Stimulated activated CD8-positive, alpha-beta memory T cell treated with anti-CD3 and anti-CD28 coated beads, Interleukin-12 subunit alpha, Interleukin-12 subunit beta, amount 100 ng/mL, for 24 hours (primary cell): Measurements from ENCODE around the gene MICALL2.
"Not testable (repeated sequence)": the region's sequence is repeated elsewhere in the genome, so short reads cannot be mapped to it uniquely, and the experiment has no call there.

Experiments used
- DNase-seq: peaks from one replicate; pipeline ENCODE4 v3.0.0-alpha.2; 2020; ENCODE audit errors: extremely low read depth

MICALL2 gene

DNA sequence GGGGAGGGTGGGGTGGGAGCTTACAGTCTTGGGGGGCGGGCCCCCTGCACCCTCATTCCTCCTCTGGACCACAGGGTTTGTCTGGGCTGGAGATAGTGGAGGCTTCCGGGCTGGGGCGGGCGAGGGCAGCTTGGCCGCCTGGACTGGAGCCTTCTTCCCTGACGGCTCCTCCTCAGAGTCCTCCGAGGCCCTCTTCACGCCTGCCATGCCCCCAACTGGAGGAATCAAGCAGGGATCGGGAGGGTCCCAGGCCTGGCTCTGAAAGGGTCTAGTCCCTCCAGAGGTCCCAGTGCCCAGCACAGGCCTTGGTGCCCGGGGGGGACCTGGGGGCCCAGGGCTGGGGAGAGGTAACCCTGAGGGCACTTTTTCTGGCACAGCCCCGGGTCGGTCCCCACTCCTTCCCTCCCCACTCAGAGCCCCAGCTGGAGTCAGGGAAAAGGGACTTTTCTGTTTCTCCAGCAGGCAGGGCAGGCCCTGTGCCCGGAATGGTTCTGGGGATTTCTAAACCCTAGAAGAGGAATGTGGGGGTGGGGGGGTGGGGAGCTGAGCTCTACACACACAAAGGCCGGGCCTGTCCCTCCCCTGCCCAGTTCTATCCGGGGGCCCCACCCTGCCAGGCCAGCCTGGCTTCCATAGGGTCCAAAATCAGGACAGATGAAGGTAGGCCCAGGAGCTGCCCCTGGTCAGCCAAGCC lies 11.6 kb downstream of the MICALL2 start:
- DNase-seq: no peak

DNA sequence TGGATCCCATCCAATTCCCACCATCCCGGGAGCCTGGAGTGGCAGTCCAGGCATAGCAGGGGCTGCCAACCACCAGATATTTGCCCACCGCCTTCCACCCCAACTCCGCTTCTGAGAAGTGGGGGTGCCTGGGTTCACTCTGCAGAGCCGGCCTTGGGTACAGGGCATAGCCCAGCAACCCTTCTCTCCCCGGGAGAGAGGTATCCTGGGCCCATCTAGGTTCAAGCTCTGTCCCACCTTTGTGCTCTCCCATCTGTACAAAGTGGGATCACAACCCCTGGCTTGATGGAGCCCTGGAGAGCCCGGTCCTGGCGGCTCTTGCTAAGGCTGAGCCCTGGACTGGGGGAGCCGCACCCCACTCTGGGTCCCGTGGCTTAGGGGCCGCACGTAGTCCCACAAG lies 12.2 kb downstream of the MICALL2 start:
- DNase-seq: no peak

DNA sequence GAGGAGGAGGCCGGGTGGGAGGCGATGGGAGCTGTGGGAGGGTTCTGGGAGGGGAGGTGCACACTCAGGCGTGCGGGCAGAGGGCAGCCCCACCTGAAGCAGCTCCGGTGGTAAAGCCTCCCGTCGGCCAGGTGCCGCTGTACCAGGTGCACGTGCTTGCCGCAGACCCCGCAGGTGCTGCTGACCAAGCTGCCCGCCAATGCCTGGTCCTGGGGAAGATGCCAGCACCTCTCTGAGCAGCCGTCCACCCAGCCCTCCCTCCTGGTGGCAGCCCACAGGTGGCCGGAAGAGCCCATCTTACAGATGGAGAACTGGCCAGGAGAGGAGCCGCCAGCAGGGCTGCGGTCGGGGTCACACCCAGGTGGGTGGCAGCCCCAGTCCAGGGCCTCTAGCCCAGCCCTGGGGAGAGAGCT lies 12.6 kb downstream of the MICALL2 start:
- no peak for DNase-seq

DNA sequence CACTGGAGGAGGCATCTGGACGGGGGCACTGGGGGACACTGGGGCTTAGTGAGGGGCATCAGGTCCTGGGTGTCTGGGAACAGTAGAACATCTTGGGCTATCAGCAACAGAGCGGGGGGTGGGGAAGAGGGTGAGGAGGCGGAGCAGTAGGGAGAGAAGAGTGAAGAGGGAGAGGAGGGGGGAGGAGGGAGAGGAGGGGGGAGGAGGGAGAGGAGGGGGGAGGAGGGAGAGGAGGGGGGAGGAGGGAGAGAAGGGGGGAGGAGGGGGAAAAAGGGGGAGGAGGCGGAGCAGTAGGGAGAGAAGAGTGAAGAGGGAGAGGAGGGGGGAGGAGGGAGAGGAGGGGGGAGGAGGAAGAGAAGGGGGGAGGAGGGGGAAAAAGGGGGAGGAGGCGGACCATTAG lies 13.2 kb downstream of the MICALL2 start:
- not testable (repeated sequence) for DNase-seq

DNA sequence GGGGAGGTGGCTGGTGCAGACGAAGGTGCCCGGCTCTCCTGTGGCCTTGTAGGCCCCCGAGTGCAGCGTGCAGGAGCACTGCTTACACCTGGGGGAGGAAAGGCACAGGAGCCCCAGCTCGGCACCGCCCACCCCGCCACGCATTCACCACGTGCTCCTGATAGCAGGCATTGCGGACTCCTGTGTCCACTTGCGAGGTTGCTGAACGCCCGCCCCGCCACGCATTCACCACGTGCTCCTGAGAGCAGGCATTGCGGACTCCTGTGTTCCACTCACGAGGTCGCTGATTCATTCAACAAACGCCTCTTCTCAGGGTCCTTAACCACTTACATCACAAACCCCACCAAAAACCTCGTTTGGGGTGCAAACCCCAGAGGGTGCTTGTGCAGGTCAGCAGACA lies 13.9 kb downstream of the MICALL2 start:
- no peak for DNase-seq

DNA sequence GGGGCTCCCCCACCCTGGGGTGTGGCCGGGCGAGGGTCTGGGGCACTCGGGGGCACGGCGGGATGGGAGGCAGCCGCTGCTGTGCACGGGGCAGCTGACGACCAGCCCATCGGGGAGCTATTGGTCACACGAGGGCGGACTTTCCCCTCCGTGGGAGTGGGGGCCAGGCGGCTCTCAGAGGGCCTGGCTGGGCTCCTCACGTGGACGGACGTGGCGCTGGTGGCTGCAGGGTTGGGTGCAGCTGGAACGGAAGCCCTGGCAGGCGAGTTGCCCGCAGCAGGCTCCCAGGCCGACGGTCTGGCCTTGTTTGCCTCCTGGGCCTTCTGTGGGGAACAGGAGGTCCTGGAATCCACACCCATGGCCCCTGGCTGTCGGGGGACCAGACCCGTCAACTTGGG lies 14.3 kb downstream of the MICALL2 start:
- no peak for DNase-seq

DNA sequence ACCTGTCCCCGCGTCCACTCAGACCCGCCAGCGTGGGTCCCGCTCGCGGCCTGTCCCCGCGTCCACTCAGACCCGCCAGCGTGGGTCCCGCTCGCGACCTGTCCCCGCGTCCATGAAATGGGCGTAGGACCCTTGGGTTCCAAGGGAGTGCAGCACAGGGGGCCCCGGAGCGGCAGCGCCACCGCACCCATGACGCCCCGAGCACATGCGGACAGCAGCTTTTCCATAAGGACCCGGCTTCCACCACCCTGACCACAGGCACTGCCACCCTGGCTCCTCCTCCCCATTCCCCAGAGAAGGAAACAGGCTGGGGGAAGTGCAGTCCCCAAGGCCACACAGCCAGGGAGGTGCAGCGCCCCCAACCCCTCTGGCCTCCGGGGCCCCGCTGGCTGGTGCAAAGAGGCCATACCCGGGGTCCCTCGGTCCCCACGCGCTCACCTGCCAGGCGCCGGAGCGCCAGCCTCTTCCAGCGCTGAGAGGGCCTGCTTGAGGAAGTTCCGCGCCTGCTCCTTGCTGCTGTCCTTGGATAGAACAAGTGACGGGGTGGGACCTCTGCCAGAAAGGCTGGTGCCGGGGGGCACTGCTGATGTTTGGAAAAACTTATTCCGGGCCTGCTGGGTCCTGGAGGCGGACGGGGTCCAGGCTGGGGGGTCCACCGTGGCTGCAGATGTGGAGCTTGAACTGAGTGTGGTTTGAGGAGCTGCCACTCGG lies 14.9 kb downstream of the MICALL2 start:
- no peak for DNase-seq

DNA sequence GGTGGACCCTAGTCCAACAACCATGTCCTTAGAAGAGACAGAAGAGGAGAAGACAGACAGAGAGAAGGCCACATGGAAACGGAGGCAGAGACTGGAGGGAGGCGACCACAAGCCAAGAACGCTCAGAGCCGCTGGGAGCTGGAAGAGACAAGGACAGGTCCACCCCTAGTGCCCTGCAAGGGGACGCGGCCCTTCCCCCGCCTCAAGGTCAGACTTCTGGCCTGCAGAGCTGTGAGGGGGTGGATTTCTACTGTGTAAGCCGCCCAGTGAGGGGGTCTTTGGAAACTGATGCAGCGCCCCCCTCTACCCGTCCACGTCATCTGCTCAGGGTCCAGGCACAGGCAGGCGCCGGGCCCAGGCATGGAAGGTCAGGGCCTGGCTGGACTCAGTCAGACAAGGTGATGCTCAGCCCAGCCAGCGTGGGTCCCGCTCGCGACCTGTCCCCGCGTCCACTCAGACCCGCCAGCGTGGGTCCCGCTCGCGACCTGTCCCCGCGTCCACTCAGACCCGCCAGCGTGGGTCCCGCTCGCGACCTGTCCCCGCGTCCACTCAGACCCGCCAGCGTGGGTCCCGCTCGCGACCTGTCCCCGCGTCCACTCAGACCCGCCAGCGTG lies 15.6 kb downstream of the MICALL2 start:
- not testable (repeated sequence) for DNase-seq

DNA sequence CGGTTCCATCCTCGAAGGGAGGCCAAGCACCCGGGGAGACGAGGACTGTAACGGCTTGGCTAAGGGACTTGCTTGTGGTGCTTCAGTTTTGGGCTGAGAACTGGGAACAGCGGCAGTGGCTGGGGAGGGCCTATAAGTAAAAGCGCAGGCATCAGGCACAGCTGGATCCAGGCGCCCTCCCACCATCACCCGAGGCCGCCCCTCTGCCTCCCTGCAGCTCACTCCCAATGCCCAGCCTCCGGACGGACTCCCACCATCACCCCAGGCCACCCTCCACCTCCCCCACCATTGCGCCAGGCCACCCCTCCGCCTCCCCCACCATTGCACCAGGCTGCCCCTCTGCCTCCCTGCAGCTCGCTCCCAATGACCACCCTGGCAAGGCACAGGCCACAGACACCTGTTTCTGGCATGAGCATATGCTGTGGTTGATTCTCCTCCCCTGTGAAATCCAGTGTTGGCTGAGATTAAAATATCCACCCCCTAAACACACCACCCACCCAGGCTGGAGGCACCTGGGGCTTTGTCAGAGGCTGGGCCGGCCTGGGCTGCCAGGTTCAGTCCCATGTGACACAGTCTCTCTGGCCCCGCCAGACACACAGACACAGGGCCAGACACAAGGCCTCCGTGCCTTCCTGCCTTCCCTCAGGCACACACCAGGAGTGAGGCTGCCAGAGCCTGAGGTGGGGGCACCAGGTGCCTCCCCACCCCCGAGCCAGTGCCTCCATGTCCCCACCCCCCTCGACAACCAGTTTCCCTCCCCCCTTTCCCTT lies 16.7 kb downstream of the MICALL2 start:
- no peak for DNase-seq

DNA sequence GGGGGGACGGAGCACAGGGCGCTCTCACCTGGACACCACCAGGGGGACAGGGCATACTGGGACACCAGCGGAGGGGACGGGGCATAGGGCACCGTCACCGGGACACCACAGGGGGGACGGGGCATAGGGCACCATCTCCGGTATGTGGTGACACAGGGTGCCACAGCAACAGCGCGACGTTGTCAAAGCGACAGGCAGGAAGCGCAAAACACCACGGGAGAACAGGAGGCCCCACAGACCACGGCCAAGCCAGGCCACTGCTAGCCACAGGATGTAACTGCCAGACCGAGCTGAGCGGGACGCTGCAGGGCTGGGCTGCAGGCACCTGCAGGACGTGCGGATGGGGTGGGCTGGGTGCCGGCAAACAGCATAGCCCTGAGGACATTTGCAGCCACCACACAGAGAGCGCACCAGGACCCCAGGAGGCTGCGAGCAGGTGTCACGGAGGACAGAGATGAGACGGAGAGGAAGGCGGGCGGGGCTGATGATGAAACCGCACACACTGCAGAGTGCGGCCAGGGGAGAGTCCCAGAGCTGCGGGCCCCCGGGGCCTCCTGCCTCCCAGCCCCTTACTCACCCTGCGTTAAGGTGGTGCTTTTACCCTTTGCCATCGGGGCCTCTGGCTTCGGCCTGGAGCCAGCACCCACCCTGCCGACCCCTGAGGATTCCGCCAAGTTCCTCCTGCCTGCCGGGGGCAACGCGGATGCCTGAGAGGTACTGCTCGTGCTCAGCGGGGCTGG lies 17.5 kb downstream of the MICALL2 start:
- no peak for DNase-seq

DNA sequence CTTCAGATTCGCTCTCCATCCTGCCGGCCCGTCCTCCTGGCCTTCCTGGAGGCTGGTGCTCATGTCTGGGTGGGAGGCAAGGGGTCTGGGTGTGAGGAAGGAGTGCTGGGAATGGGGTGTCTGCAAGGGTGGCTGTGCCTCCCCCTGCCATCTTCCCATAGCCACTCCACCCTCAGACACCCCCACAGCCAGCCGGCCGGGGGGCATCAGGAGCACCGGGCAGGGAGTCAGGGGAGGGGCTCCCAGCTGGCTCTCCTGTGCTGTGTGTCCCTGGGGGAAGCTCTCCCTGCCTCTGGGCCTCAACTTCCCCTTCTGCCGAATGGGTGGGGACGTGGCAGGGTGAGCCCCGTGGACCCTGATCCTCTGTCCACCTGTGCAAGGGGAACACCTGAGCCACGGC lies 18.6 kb downstream of the MICALL2 start:
- no peak for DNase-seq

DNA sequence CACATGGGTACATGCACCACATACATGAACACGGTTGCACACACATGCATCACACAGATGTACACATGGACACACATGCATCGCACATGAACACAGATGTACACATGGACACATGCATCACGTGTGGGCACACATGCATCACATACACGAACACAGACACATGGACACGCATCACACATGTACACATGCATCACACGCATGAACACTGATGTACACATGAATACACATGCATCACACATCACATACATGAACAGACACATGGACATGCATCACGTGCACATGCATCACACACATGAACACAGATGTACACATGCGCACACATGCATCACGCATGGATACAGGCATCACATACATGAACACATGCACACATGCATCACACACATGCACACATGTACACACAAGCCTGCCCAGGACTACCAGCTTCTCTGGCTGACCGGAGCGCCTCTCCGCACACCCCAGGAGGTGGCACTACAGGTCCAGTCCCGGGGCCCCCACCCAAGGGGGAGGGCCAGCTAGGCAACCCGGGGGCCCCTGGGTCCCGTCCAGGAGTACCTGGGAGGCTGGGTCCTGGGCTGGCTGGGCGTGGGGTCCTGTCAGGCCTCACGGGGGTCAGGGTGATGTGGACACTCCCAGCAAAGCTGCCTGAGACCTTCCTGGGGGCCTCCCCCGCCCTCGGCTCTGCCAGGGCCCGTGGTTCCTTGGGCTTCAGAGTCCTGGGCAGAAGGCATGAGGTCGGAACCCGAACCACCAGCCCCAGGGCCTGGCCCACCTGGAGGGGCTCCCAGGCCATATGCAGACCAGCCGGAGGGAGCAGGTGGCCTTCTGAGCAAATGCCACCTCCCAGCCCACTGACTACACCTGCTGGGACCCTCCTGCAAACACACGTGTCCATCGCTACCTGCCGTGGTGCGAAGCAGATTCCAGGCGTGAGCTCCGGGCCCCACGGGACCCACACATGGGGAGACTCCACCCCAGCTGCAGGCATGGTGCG lies 19.6 kb downstream of the MICALL2 start:
- no peak for DNase-seq

DNA sequence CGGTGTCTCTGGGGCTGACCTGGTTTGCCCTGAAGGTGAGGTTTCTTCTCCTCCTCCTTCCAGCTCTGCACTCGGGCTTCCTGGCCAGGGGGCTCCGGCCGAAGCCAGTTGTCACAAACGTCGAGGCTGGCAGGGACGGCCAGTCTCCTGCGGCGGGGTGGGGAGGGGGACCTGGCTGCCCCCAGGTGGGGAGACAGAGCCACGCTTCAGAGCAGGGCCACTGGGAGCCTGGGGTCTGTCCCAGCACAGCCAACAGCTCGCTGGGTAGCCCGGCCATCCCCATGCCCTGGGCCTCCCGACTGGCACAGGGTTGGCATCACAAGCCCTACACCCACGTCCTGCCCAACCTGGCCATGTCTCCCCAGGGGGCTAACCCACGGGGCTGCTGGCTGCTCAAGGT lies 20.4 kb downstream of the MICALL2 start:
- no peak for DNase-seq

DNA sequence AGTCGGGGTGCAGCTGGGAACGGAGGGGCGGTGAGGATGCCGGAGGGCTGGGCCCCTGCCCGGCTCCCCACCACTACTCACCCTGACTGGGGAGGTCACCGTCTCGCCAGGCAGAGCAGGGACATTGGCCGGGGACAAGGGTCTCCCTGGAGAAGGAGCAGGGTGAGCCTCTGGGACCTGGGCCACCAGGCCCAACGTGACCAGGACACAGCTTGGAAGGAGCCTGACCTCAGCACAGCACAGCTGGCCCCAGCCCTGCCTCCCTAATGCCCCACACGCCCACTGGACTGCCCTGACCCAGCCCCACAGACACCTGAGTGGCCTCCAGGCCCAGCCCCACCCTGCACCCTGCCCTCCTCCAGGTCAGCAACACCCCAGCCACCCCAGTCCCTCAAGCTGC lies 21.1 kb downstream of the MICALL2 start:
- DNase-seq: no peak

DNA sequence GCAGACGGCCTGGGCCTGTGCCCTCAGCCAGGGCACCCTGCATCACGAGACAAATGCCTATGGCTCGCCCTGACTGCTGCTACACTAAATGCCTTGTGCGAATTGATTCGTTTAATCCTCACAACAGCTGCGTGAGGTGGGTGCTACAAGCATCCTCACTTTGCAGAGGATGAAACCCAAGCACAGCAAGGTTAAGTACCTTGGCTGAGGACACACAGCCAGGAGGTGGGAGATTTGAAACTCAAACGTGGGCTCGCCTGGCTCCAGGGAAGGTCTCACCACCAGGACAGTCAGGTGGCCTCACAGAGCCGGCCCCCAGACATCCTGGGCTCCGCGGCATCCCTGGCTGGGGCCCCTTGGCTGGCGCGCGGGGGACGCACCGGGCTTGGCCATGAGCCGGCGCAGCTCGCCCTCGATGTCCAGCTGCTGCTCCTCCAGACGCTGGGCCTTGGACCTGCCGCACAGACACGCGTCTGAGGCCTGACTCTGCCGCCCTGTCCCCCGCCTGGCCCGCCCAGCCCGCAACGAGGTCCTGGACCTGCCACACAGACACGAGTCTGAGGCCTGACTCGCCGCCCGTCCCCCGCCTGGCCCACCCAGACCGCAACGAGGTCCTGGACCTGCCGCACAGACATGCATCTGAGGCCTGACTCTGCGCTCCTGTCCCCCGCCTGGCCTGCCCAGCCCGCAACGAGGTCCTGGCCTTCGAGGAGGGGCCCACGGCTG lies 22.0 kb downstream of the MICALL2 start:
- DNase-seq: no peak

DNA sequence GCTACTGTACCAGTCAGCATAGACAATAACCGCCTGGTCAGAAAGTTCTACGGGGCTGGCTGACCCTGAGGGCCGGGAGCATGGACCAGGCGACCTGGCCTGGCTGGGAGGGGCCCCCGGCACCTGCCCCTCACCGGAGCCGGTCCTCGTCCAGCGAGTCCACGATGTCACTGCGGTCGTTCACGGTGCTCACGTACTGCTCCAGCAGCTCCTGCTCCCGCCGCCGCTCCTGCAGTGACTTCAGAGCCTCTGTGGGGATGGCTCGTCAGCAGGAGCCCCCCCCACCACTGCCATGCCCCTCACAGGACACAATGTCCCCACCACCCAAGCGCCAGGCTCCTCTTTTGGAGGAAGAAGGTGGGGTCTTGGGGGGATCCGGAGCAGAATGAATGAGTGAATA lies 22.7 kb downstream of the MICALL2 start:
- no peak for DNase-seq

DNA sequence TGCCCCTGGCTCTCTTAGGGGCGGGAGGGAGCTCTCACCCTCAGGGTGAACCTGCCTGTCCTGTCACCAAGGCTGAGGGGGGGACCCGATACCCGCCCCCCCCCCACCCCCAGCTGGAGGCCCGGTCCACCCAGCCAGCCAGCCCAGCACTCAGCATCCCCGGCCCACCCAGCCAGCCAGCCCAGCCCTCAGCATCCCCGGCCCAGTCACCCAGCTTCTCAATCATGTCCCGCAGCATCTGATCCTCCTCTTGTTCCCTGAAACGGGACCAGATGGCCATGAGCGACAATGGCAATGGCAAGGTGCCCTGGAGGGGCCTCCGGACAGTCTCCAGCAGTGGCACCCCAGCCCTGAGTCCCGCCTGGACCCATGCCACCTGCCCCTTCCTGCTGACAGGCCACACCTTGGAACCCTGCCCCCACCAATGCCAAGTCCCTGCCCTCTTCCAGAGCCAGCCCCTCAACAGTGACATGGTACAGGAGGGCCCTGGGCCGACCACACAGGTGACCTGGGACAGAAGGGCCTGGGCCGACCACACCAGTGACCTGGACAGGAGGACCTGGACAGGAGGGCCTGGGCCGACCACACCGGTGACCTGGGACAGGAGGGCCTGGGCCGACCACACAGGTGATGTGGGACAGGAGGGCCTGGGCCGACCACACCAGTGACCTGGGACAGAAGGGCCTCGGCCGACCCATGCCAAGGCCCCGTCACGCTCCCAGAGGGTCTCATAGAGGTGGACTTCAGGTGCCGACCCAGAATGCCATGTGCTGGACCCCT lies 24.2 kb downstream of the MICALL2 start:
- no peak for DNase-seq

DNA sequence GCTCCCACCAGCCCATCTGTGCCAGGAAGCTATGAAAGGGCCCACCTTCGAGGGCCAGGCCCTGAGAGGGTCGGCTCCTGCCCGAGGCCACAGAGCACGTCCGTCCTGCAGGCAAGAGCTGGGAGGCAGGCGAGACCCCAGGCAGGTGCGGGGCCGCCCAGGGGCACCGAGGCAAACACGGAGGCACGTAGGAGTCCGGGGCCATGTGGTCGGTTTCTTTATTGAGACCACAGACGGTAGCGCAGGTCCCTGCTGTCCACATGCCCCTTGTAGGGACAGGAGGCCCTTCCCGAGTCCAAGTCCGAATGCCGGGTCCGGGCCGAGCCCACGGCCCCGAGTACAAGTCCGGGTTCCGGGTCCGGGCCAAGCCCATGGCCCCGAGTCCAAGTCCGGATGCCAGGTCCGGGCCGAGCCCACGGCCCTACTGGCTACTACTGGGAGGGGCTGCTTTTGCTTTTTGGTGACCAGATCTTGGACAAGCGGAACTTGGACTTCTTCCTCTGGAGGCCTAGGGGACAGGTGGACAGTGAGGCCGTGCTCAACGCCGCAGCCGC lies 25.0 kb downstream of the MICALL2 start:
- DNase-seq: no peak
